Endothelial cell of umbilical vein (primary cell): ENCODE results near the gene TMEM94. TPM values are rescaled to one million over a fixed set of nuclear protein-coding genes. Genes with fewer than 3 reads are reported as not detected.

Experiments used
- BruUV-seq: library from RNA; stranded (reverse); fragments of 400-500 nt; replicated peaks from 2 replicates; lab custom pipeline; 2021; lab: Mats Ljungman, UMichigan
- CTCF ChIA-PET: fragments of 300-600, 350-600 bp; sonication (Branson Sonifier 250); formaldehyde crosslinking; loops from one replicate; lab custom pipeline; 2021; ENCODE audit warnings: antibody characterized with exemption, inconsistent platforms; lab: Charles Lee
- POLR2A ChIA-PET: fragments of 300-600, 350-600 bp; sonication (Branson Sonifier 250); formaldehyde crosslinking; loops from one replicate; lab custom pipeline; 2021; ENCODE audit warnings: antibody characterized with exemption, inconsistent platforms; lab: Charles Lee
- DNase-seq: peaks from one replicate; pipeline ENCODE4 v3.0.0-alpha.2; 2011; ENCODE audit warnings: low read depth, low spot score
- FAIRE-seq: peaks from 2 replicates; lab custom pipeline; 2011; peaks lifted over from hg19 to GRCh38; lab: Jason Lieb, UNC
- H2AFZ ChIP-seq: 2 replicates; pipeline ENCODE4 v1.6.0; 2012; ENCODE audit warnings: low read depth, low read length, control low read depth, inconsistent platforms
- H3K27ac ChIP-seq: 2 replicates; pipeline ENCODE4 v1.5.1; 2011; ENCODE audit warnings: low read depth, mild to moderate bottlenecking, control low read depth, low read length, moderate library complexity; ENCODE audit not compliant: insufficient read depth
- H3K27me3 ChIP-seq, 2 experiments: 2 replicates each; pipeline versions ENCODE4 v1.6.0 to v1.6.1; 2011; ENCODE audit warnings: low read length in 2 of 2, mixed read lengths in 1 of 2; ENCODE audit not compliant: control insufficient read depth in 2 of 2, insufficient read depth in 2 of 2
- H3K36me3 ChIP-seq, 2 experiments: 2 replicates in 1 of 2; 3 replicates in 1 of 2; pipeline ENCODE4 v1.5.1; 2011; ENCODE audit warnings: low read length in 2 of 2, mild to moderate bottlenecking in 1 of 2, moderate library complexity in 1 of 2; ENCODE audit not compliant: control insufficient read depth in 2 of 2, insufficient read depth in 2 of 2; ENCODE audit errors: extremely low read depth in 1 of 2
- H3K4me1 ChIP-seq: 3 replicates; pipeline ENCODE4 v1.5.1; 2011; ENCODE audit warnings: mild to moderate bottlenecking, low read length; ENCODE audit not compliant: control insufficient read depth, insufficient read depth; ENCODE audit errors: extremely low read depth
- H3K4me2 ChIP-seq: 2 replicates; pipeline ENCODE4 v1.6.1; 2011; ENCODE audit warnings: low read length, control low read depth, mixed read lengths; ENCODE audit not compliant: insufficient read depth
- H3K4me3 ChIP-seq, 3 experiments: fragments of 200-600 bp in 1 of 3; sonication (generic), shearing (Covaris generic) in 1 of 3; replicated peaks in 1 of 3; 2 replicates each; pipeline ENCODE4 v1.5.1; 2011 to 2016; ENCODE audit warnings: control low read depth in 3 of 3, low read length in 3 of 3, mild to moderate bottlenecking in 2 of 3, inconsistent platforms in 1 of 3, low read depth in 1 of 3, moderate library complexity in 1 of 3; ENCODE audit not compliant: insufficient read depth in 1 of 3
- H3K79me2 ChIP-seq: 2 replicates; pipeline ENCODE4 v1.6.0; 2012; ENCODE audit warnings: low read length, inconsistent platforms; ENCODE audit not compliant: control insufficient read depth, insufficient read depth
- H3K9ac ChIP-seq: replicated peaks from 2 replicates; pipeline ENCODE3; 2011; ENCODE audit warnings: low read length, control low read depth; ENCODE audit not compliant: insufficient read depth; ENCODE audit errors: extremely low read depth
- H3K9me1 ChIP-seq: replicated peaks from 3 replicates; pipeline ENCODE4 v1.6.0; 2011; ENCODE audit warnings: mild to moderate bottlenecking, low read length; ENCODE audit not compliant: control insufficient read depth, insufficient read depth; ENCODE audit errors: extremely low read depth
- H3K9me3 ChIP-seq: replicated peaks from 2 replicates; pipeline ENCODE4 v1.5.1; 2012; ENCODE audit warnings: low read length, inconsistent platforms; ENCODE audit not compliant: control insufficient read depth, insufficient read depth
- H4K20me1 ChIP-seq: replicated peaks from 2 replicates; pipeline ENCODE3; 2011; ENCODE audit warnings: mild to moderate bottlenecking, low read length; ENCODE audit not compliant: control insufficient read depth, insufficient read depth; ENCODE audit errors: extremely low read depth
- EZH2 ChIP-seq: IDR thresholded peaks from 2 replicates; pipeline ENCODE4 v1.6.1; 2012; ENCODE audit warnings: borderline replicate concordance, low read depth, mild to moderate bottlenecking, moderate library complexity, low read length, inconsistent platforms; ENCODE audit not compliant: severe bottlenecking
- FOS ChIP-seq: IDR thresholded peaks from 2 replicates; pipeline ENCODE4 v1.6.1; 2011; ENCODE audit warnings: mild to moderate bottlenecking, low read length, moderate library complexity, borderline replicate concordance; ENCODE audit not compliant: insufficient read depth
- JUN ChIP-seq: IDR thresholded peaks from 2 replicates; pipeline ENCODE4 v1.6.1; 2011; ENCODE audit warnings: borderline replicate concordance, low read depth; ENCODE audit not compliant: insufficient read length, insufficient read depth
- MAX ChIP-seq: IDR thresholded peaks from 2 replicates; pipeline ENCODE4 v1.6.1; 2011; ENCODE audit not compliant: insufficient read depth, insufficient read length
- MYC ChIP-seq: IDR thresholded peaks from one replicate; pipeline ENCODE4 v1.6.1; 2011; ENCODE audit warnings: mild to moderate bottlenecking, low read depth, low read length
- POLR2A ChIP-seq: IDR thresholded peaks from 2 replicates; pipeline ENCODE4 v1.6.1; 2012; ENCODE audit warnings: low read depth, mild to moderate bottlenecking, control low read depth, low read length
- POLR2AphosphoS5 ChIP-seq: IDR thresholded peaks from 2 replicates; pipeline ENCODE4 v1.6.1; 2012; ENCODE audit warnings: low read depth, mild to moderate bottlenecking, control low read depth, low read length, moderate library complexity; ENCODE audit not compliant: insufficient read depth
- dilution Hi-C: fragments of 300-500 bp; cut with MboI; formaldehyde crosslinking; loops from one replicate; pipeline ENCODE4 v1.15.0; 2019; ENCODE audit warnings: low sequenced_read_pairs; ENCODE audit not compliant: extremely low pct_ligation_motif_present
- intact Hi-C: fragments of 100-400 bp; cut with micrococcal nuclease; formaldehyde crosslinking; loops from one replicate; pipeline ENCODE4 v1.10.0; 2022
- polyA plus RNA-seq, 4 experiments: library from polyadenylated mRNA; depleted of rRNA in 3 of 4; stranded (reverse) in 3 of 4; unstranded in 1 of 4; fragments of >200 nt; gene quantifications; 2 replicates each; pipeline versions ENCODE4 v1.2.1 to v1.2.3, GENCODE V29; 2011 to 2012; ENCODE audit warnings: missing spikeins in 1 of 4
- total RNA-seq: library from RNA; stranded (reverse); gene quantifications from 2 replicates; pipeline ENCODE4 v1.2.3, GENCODE V29; 2021
- TF ChIP-seq, protein P1 (sequence below), 2 donors: IDR thresholded peaks; 1 replicate in 1 of 2; 2 replicates in 1 of 2; pipeline ENCODE4 v1.5.1; 2011; ENCODE audit warnings: low read length in 2 of 2, mild to moderate bottlenecking in 2 of 2, moderate library complexity in 2 of 2, control low read depth in 1 of 2, inconsistent platforms in 1 of 2, low read depth in 1 of 2; ENCODE audit not compliant: insufficient read depth in 1 of 2; ENCODE audit errors: extremely low read depth in 1 of 2

Gene TMEM94
- total and polyA plus RNA-seq, 2 donors (not counting 3 experiments of a cell fraction or from before 2014, with no cell fraction given), result 69.2 to 75.9 TPM

GRCh38 chr17:75492555-75493168 is 36.2 kb downstream of the TMEM94 start:
- TF ChIP-seq POLR2A (no peak), EZH2 (no peak), MAX (no peak), FOS (no peak)
- Histone ChIP-seq H3K36me3 (peaks cover 0 to 27% of the 10 kb centered on the region in 2 experiments), H3K9ac (no peak overlapping the region), H3K79me2 (no peaks in the 10 kb centered on the region), H3K4me3 (no peak overlapping the region), H3K4me1 (peaks cover 3% of the 10 kb centered on the region), H3K9me3 (no peaks in the 10 kb centered on the region), H3K27ac (no peak overlapping the region), H3K27me3 (no peaks in the 10 kb centered on the region), H2AFZ (no peak overlapping the region), H4K20me1 (no peaks in the 10 kb centered on the region), H3K4me2 (no peak overlapping the region), H3K9me1 (no peaks in the 10 kb centered on the region)
- POLR2A ChIA-PET, result no interaction called here
- DNase-seq, result no peak
- CTCF ChIA-PET, result interaction anchor here (0.5 to 0.6 kb wide), 2 partner anchors 18 to 40 kb away, joined by 3 read pairs; no protein-coding TSS in a partner anchor
- BruUV-seq, result TSS peak; percentile 57
- dilution Hi-C loops, result no loop called here
- intact Hi-C loops, result no loop called here
- FAIRE-seq, result no peak

DNA sequence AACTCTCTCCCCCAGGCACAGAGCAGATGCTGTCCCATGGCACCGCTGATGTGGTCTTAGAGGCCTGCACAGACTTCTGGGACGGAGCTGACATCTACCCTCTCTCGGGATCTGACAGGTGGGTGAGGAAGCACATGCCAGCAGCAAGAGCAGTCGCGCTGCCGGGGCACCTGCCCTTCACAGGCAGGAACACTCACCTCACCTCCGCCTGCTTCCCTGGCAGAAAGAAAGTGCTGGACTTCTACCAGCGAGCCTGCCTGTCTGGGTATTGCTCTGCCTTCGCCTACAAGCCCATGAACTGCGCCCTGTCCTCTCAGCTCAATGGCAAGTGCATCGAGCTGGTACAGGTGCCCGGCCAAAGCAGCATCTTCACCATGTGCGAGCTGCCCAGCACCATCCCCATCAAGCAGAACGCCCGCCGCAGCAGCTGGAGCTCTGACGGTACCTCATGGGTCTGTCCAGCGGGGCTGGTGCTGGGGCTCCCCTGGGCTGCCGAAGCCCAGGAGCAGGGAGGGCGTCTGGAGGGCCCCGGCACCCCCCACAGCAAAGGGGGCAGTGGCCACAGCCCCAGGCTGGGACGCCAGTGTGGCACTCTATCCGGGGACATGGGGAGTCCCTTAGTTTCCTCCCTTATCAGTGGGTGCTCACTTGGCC is 37.2 kb downstream of the TMEM94 start:
- Histone ChIP-seq H3K4me3 (no peak overlapping the region), H2AFZ (no peak overlapping the region), H3K36me3 (peaks cover 0 to 31% of the 10 kb centered on the region in 2 experiments), H3K4me2 (no peak overlapping the region), H3K9me1 (no peaks in the 10 kb centered on the region), H4K20me1 (no peaks in the 10 kb centered on the region), H3K27me3 (no peaks in the 10 kb centered on the region), H3K27ac (no peak overlapping the region), H3K4me1 (peaks cover 3% of the 10 kb centered on the region), H3K9me3 (no peaks in the 10 kb centered on the region), H3K9ac (no peak overlapping the region), H3K79me2 (no peaks in the 10 kb centered on the region)
- no peak for DNase-seq
- POLR2A ChIA-PET, result no interaction called here
- TF ChIP-seq, protein P1, sequence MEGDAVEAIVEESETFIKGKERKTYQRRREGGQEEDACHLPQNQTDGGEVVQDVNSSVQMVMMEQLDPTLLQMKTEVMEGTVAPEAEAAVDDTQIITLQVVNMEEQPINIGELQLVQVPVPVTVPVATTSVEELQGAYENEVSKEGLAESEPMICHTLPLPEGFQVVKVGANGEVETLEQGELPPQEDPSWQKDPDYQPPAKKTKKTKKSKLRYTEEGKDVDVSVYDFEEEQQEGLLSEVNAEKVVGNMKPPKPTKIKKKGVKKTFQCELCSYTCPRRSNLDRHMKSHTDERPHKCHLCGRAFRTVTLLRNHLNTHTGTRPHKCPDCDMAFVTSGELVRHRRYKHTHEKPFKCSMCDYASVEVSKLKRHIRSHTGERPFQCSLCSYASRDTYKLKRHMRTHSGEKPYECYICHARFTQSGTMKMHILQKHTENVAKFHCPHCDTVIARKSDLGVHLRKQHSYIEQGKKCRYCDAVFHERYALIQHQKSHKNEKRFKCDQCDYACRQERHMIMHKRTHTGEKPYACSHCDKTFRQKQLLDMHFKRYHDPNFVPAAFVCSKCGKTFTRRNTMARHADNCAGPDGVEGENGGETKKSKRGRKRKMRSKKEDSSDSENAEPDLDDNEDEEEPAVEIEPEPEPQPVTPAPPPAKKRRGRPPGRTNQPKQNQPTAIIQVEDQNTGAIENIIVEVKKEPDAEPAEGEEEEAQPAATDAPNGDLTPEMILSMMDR (IDR thresholded peaks at IDR 0.05; ENCODE audit: extremely low read depth in 1 of 2, insufficient read depth in 1 of 2, low read depth in 1 of 2, low read length in 2 of 2), result no peak
- TF ChIP-seq JUN (no peak), POLR2AphosphoS5 (no peak), MYC (no peak)
- CTCF ChIA-PET, result no interaction called here
- dilution Hi-C loops (no loop called here), intact Hi-C loops (no loop called here)
- FAIRE-seq, result no peak
- no TSS peak for BruUV-seq
